OCI-LY1 (cell line): ENCODE data around the gene DDX51.

Source experiments
- EZH2 ChIP-seq: fragments of 200-600 bp; sonication (generic), shearing (Covaris generic); IDR thresholded peaks from 2 replicates; pipeline ENCODE4 v1.8.0; 2017; ENCODE audit warnings: borderline replicate concordance, mixed run types, mild to moderate bottlenecking, antibody characterized with exemption, low read length, moderate library complexity, mixed read lengths
- TF ChIP-seq, protein P1 (sequence below): fragments of 200-600 bp; sonication (generic), shearing (Covaris generic); IDR thresholded peaks from 2 replicates; pipeline ENCODE4 v1.5.1; 2017; ENCODE audit warnings: mild to moderate bottlenecking, antibody characterized with exemption, low read length, moderate library complexity, mixed read lengths

DNA sequence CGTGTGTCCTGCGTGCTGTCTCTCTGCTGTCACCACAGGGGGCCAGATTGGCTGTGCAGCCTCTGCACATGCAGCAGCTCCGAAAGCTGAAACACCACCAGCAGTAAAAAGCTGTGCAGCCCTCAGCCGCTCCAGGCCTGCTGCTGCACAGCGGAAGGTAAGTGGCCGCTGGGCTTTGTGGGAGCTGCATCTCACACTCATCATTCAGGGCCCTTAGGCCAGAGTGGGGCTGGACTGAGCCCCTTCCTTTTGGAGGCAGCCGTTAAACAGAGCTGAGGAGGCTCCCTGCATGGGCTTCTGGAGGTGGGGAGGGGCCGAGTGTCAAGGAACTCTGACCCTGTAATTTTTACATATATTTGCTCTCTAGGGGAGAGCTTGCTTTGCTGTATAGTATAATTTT lies 17.1 kb downstream of the DDX51 start:
- TF ChIP-seq, protein P1, sequence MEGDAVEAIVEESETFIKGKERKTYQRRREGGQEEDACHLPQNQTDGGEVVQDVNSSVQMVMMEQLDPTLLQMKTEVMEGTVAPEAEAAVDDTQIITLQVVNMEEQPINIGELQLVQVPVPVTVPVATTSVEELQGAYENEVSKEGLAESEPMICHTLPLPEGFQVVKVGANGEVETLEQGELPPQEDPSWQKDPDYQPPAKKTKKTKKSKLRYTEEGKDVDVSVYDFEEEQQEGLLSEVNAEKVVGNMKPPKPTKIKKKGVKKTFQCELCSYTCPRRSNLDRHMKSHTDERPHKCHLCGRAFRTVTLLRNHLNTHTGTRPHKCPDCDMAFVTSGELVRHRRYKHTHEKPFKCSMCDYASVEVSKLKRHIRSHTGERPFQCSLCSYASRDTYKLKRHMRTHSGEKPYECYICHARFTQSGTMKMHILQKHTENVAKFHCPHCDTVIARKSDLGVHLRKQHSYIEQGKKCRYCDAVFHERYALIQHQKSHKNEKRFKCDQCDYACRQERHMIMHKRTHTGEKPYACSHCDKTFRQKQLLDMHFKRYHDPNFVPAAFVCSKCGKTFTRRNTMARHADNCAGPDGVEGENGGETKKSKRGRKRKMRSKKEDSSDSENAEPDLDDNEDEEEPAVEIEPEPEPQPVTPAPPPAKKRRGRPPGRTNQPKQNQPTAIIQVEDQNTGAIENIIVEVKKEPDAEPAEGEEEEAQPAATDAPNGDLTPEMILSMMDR = no peak
- TF ChIP-seq EZH2 = no peak
